ENCODE measurements around the gene LTB4R.

Gene LTB4R

GRCh38 chr14:24339284-24340151 lies 28.2 kb downstream of the LTB4R start, which contains the start of gene RIPK3:
RIPK3 (minus strand) TSS chr14:24339991; CDS start chr14:24339826, 165 bp downstream.
- no peak within 1 kb of the TSS for H3K4me3 ChIP-seq (ENCODE audit: low read depth, low read length)
- no peak for TF ChIP-seq CTCF (IDR thresholded peaks at IDR 0.05; ENCODE audit: low read depth, low read length)

- no peak for TF ChIP-seq CTCF (IDR thresholded peaks at IDR 0.05; ENCODE audit: low read depth, low read length)
- H3K4me3 ChIP-seq (ENCODE audit: low read depth, low read length), result no peak overlapping the region
Observed at GRCh38 chr14:24340606-24341005, 29.3 kb downstream of the LTB4R start.

- H3K4me3 ChIP-seq (ENCODE audit: low read depth, low read length), result no peak overlapping the region
- no peak for TF ChIP-seq CTCF (IDR thresholded peaks at IDR 0.05; ENCODE audit: low read depth, low read length)
Observed at GRCh38 chr14:24342889-24343288, 31.6 kb downstream of the LTB4R start.

GRCh38 chr14:24343795-24344660 lies 32.7 kb downstream of the LTB4R start:
- H3K4me3 ChIP-seq (ENCODE audit: low read depth, low read length), result no peak overlapping the region
- TF ChIP-seq CTCF (IDR thresholded peaks at IDR 0.05; ENCODE audit: low read depth, low read length), result no peak

- TF ChIP-seq CTCF (IDR thresholded peaks at IDR 0.05; ENCODE audit: low read depth, low read length), result no peak
- no peak overlapping the region for H3K4me3 ChIP-seq (ENCODE audit: low read depth, low read length)
Observed at GRCh38 chr14:24347134-24347533, 35.8 kb downstream of the LTB4R start.

- TF ChIP-seq CTCF (IDR thresholded peaks at IDR 0.05; ENCODE audit: low read depth, low read length), result no peak
- H3K4me3 ChIP-seq (ENCODE audit: low read depth, low read length), result no peak overlapping the region
Observed at GRCh38 chr14:24348186-24348585, 36.9 kb downstream of the LTB4R start.

Data from WI38 (cell line).